ENCODE measurements around the gene M1AP. TPM values are rescaled to one million over a fixed set of nuclear protein-coding genes. Genes with fewer than 3 reads are reported as not detected.

The M1AP gene
- polyA plus RNA-seq, 1 of the 3 experiments (the other 2 are of a cell fraction): 0.02 TPM

DNA sequence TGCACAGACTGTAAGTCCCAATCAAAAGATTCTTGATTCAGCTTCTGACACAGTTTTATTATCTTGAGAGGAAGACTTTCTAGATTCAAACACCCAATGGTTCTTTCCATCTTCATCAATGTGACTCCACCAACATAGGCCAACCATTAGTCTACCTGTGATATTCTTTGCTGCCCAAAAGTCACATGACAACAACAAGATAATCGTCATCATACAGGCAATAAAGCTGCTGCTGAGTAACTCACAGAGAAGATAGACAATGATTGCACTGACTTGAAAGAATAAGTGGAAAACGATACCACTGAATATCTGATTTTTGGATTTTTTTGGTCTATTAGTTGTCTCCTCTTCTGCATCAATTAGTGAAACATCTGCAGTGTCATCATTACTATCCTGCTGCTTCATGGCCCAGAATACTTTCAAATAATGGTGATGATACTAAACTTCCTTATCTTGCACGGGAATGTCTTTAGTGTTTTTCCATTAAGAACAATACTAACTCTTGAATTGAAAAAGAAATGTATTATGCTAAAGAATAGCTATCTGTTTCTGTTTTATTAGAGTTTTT lies 19.5 kb downstream of the M1AP start:
- no peak overlapping the region for H3K27ac ChIP-seq (ENCODE audit: low read depth in 2 of 2, low read length in 1 of 2)
- no peaks in the 10 kb centered on the region for H3K27me3 ChIP-seq (ENCODE audit: insufficient read depth)
- H3F3A ChIP-seq (replicated peaks; ENCODE audit: insufficient read depth): peaks cover 2% of the 10 kb centered on the region
- H3K79me2 ChIP-seq (ENCODE audit: insufficient read depth): no peaks in the 10 kb centered on the region
- no peak for DNase-seq
- no peaks in the 10 kb centered on the region for H3K9me3 ChIP-seq
- no peaks in the 10 kb centered on the region for H4K20me1 ChIP-seq (ENCODE audit: insufficient read depth)
- H3K4me3 ChIP-seq (ENCODE audit: low read depth in 2 of 2, low read length in 1 of 2): no peak overlapping the region
- H3K4me2 ChIP-seq: no peak overlapping the region
- POLR2A ChIA-PET: no interaction called here
- H3K9me2 ChIP-seq: no peaks in the 10 kb centered on the region
- H2AFZ ChIP-seq (ENCODE audit: low read depth): 0 out of 2 replicates have a peak overlapping the region, but pooled peaks have one; percentile 8
- 74% methylated on average over 3 of the region's 3 CpGs for WGBS (ENCODE audit: low lambda C conversion rate)
- no peak overlapping the region for H3K9ac ChIP-seq
- no peaks in the 10 kb centered on the region for H3K36me3 ChIP-seq (replicated peaks in 1 of 2; ENCODE audit: control insufficient read depth in 1 of 2, insufficient read depth in 2 of 2, low read length in 1 of 2)
- CTCF ChIA-PET: interaction anchor here (1.2 to 1.5 kb wide), 2 partner anchors 14 to 47 kb away, joined by 3 read pairs; no protein-coding TSS in a partner anchor
- no peaks in the 10 kb centered on the region; a peak in 1 of 4 replicates for H3K4me1 ChIP-seq (ENCODE audit: control insufficient read depth in 1 of 2, insufficient read depth in 2 of 2, low read depth in 1 of 2, low read length in 1 of 2)
- TF ChIP-seq NRF1 (IDR thresholded peaks at IDR 0.05; ENCODE audit: low read depth, low read length) (no peak), FOXJ3 (CRISPR knock-in tag; IDR thresholded peaks at IDR 0.05) (no peak), TEAD4 (IDR thresholded peaks at IDR 0.05; ENCODE audit: borderline replicate concordance, insufficient read depth) (no peak)

DNA sequence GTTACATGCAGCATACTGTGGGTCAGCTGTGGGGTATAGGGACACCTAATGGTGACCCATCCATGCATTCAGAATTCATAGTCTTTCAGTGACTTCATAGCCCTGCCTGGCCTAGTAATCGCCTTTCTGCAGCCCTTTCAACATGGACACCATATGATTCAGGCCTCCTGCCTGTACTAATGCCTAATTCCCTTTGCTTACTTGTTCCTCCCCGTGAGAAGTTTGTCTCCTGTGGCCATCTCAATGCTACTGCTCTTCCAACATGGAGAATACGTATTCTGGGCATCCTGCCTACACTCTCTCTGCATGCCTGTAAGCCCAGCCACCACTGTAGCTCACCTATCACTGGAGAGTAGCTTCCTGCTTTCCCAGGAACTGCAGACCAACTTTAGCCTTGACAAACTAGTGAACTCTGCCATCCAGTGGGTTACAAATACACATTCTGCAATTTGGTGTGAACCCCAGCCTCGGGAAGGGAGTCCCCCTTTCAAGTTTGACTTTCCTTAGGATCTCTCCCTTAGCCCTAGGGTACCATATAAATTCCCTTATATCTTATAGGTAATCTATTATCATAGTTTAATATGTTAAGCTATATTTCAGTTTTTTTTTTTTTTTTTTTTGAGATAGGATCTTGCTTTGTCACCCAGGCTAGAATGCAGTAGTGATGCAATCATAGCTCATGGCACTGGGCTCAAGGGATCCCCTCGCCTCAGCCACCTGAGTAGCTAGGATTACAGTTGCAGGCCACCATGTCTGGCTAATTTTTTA lies 22.3 kb downstream of the M1AP start:
- H2AFZ ChIP-seq (ENCODE audit: low read depth): peak overlapping the region; percentile 11; the same call in 1 of the 2 replicates

More for the DNA sequence above, 22.3 kb downstream of the M1AP start:
- Histone ChIP-seq H3K4me3 (ENCODE audit: low read depth in 2 of 2, low read length in 1 of 2) (no peak overlapping the region), H3F3A (replicated peaks; ENCODE audit: insufficient read depth) (peaks cover 2% of the 10 kb centered on the region), H3K9me3 (no peaks in the 10 kb centered on the region), H3K9ac (no peak overlapping the region), H3K27ac (ENCODE audit: low read depth in 2 of 2, low read length in 1 of 2) (no peak overlapping the region), H4K20me1 (ENCODE audit: insufficient read depth) (no peaks in the 10 kb centered on the region), H3K36me3 (replicated peaks in 1 of 2; ENCODE audit: control insufficient read depth in 1 of 2, insufficient read depth in 2 of 2, low read length in 1 of 2) (no peaks in the 10 kb centered on the region), H3K9me2 (no peaks in the 10 kb centered on the region), H3K79me2 (ENCODE audit: insufficient read depth) (no peaks in the 10 kb centered on the region), H3K27me3 (ENCODE audit: insufficient read depth) (no peaks in the 10 kb centered on the region), H3K4me2 (no peak overlapping the region), H3K4me1 (ENCODE audit: control insufficient read depth in 1 of 2, insufficient read depth in 2 of 2, low read depth in 1 of 2, low read length in 1 of 2) (no peaks in the 10 kb centered on the region)
- DNase-seq: no peak
- 78% methylated on average over 5 of the region's 5 CpGs for WGBS (ENCODE audit: low lambda C conversion rate)
- ChIA-PET POLR2A (no interaction called here), CTCF (no interaction called here)
- no peak for TF ChIP-seq YY1 (IDR thresholded peaks at IDR 0.05; ENCODE audit: low read depth)
- no peak for TF ChIP-seq FOXJ3 (CRISPR knock-in tag; IDR thresholded peaks at IDR 0.05)
- TF ChIP-seq, protein P1, sequence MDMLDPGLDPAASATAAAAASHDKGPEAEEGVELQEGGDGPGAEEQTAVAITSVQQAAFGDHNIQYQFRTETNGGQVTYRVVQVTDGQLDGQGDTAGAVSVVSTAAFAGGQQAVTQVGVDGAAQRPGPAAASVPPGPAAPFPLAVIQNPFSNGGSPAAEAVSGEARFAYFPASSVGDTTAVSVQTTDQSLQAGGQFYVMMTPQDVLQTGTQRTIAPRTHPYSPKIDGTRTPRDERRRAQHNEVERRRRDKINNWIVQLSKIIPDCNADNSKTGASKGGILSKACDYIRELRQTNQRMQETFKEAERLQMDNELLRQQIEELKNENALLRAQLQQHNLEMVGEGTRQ (IDR thresholded peaks at IDR 0.05; ENCODE audit: borderline replicate concordance, low read depth, low read length): no peak
- TF ChIP-seq RAD21 (IDR thresholded peaks at IDR 0.05; ENCODE audit: low read length): no peak
- no peak for TF ChIP-seq NRF1 (IDR thresholded peaks at IDR 0.05; ENCODE audit: low read depth, low read length)
- TF ChIP-seq TEAD4 (IDR thresholded peaks at IDR 0.05; ENCODE audit: borderline replicate concordance, insufficient read depth): no peak
- TF ChIP-seq SIN3A (IDR thresholded peaks at IDR 0.05; ENCODE audit: borderline replicate concordance, low read depth, low read length): no peak
- TF ChIP-seq, protein P2, sequence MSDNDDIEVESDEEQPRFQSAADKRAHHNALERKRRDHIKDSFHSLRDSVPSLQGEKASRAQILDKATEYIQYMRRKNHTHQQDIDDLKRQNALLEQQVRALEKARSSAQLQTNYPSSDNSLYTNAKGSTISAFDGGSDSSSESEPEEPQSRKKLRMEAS (IDR thresholded peaks at IDR 0.05; ENCODE audit: low read depth): no peak
- no peak for TF ChIP-seq ELF1 (IDR thresholded peaks at IDR 0.05)
- no peak for TF ChIP-seq JUND (IDR thresholded peaks at IDR 0.05)
- no peak for TF ChIP-seq FOSL2 (IDR thresholded peaks at IDR 0.05; ENCODE audit: borderline replicate concordance, low read depth)
- TF ChIP-seq RCOR1 (IDR thresholded peaks at IDR 0.05; ENCODE audit: low read length): no peak
- TF ChIP-seq NFIC (IDR thresholded peaks at IDR 0.05; ENCODE audit: borderline replicate concordance): no peak
- TF ChIP-seq, protein P3, sequence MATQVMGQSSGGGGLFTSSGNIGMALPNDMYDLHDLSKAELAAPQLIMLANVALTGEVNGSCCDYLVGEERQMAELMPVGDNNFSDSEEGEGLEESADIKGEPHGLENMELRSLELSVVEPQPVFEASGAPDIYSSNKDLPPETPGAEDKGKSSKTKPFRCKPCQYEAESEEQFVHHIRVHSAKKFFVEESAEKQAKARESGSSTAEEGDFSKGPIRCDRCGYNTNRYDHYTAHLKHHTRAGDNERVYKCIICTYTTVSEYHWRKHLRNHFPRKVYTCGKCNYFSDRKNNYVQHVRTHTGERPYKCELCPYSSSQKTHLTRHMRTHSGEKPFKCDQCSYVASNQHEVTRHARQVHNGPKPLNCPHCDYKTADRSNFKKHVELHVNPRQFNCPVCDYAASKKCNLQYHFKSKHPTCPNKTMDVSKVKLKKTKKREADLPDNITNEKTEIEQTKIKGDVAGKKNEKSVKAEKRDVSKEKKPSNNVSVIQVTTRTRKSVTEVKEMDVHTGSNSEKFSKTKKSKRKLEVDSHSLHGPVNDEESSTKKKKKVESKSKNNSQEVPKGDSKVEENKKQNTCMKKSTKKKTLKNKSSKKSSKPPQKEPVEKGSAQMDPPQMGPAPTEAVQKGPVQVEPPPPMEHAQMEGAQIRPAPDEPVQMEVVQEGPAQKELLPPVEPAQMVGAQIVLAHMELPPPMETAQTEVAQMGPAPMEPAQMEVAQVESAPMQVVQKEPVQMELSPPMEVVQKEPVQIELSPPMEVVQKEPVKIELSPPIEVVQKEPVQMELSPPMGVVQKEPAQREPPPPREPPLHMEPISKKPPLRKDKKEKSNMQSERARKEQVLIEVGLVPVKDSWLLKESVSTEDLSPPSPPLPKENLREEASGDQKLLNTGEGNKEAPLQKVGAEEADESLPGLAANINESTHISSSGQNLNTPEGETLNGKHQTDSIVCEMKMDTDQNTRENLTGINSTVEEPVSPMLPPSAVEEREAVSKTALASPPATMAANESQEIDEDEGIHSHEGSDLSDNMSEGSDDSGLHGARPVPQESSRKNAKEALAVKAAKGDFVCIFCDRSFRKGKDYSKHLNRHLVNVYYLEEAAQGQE (IDR thresholded peaks at IDR 0.05; ENCODE audit: low read depth, low read length): no peak
- TF ChIP-seq EP300 (IDR thresholded peaks at IDR 0.05; ENCODE audit: borderline replicate concordance in 1 of 2, low read depth in 1 of 2, low read length in 1 of 2): no peak
- TF ChIP-seq TAF1 (IDR thresholded peaks at IDR 0.05; ENCODE audit: borderline replicate concordance, low read depth, low read length): no peak
- TF ChIP-seq POLR2AphosphoS5 (IDR thresholded peaks at IDR 0.05; ENCODE audit: low read depth, low read length): no peak
- no peak for TF ChIP-seq RFX5 (IDR thresholded peaks at IDR 0.05; ENCODE audit: low read length)

Data from SK-N-SH (cell line).